GM21825 (cell line): ENCODE measurements around the gene CASP3.

Experiments used
- ATAC-seq: cut with Tn5 transposase; IDR thresholded peaks from one replicate; pipeline ENCODE4 v1.9.1; 2021; ENCODE audit warnings: mild to moderate bottlenecking, moderate library complexity; ENCODE audit not compliant: unreplicated experiment

Gene CASP3

DNA sequence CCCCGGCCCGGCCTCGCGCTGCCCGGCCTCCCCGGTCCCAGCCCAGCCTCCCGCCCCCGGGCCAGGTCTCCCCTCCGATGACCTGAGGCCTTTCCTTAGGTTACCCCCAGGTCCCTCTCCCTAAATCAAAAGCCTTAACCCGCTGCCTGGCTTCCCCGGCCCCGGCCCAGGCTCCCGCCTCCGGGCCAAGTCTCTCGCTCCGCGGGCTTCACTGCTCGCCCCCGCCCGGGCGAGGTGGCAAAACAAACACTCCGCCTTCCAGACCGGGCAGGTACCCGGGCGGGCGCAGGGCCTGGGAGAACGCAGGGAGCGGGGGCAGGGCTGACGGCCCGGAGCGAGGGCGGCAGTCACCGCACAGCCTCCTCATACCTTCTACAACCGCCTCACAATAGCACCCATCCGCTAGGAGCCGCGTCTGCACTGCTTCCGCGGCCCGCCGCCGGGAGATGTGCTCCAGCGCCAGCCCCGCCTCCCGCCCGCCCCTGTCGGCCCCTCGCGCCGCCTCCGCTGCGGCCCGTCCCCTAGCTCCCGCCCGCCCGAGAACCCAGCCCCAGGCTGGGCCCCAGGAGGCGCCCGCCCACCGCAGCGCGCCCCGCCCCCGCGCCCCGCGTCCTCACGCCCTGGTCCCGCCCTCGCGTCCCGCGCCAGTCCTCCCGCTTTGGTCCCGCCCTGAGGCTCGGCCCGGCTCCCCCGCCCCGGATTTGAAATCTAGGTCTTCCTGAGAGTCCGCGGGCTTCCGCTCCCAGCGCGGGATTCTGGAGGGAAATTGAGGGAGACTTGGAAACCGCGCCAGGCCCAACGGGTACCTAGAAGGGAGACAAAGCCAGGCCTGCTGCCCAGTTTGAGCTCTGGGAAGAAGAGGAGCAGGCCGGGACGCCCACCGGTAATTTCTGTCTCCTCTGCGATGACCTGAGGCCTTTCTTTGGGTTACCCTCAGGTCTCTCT is at the start of gene CASP3, which contains the start of gene PRIMPOL:
Gene CASP3, minus strand, starts transcription at position 422 of the 945 bp plus-strand sequence. CDS start 10,994 bp downstream, outside the sequence.
Gene PRIMPOL, plus strand, starts transcription at position 713 of the 945 bp plus-strand sequence. CDS start 7,403 bp downstream, outside the sequence.
- ATAC-seq, result peak; percentile 87

DNA sequence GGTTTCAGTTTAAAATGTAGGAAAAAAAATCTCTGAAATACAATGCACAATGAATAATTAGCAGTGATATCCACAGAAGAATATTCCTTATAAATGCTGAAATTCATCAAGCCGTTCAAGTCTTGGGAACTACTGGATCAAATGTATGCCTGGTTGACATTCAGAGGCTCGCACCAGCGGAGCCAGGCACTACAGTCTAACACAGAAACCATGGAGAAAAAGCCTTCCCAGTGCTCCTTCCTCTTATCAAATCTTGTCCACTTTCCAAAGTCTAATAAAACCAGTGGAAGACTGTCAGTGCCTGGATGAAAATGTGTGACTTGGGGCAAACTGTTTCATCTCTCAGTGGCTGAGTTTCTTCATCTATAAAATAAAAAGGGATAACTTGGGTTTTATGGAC is 48.7 kb upstream of the CASP3 start:
- no peak for ATAC-seq

DNA sequence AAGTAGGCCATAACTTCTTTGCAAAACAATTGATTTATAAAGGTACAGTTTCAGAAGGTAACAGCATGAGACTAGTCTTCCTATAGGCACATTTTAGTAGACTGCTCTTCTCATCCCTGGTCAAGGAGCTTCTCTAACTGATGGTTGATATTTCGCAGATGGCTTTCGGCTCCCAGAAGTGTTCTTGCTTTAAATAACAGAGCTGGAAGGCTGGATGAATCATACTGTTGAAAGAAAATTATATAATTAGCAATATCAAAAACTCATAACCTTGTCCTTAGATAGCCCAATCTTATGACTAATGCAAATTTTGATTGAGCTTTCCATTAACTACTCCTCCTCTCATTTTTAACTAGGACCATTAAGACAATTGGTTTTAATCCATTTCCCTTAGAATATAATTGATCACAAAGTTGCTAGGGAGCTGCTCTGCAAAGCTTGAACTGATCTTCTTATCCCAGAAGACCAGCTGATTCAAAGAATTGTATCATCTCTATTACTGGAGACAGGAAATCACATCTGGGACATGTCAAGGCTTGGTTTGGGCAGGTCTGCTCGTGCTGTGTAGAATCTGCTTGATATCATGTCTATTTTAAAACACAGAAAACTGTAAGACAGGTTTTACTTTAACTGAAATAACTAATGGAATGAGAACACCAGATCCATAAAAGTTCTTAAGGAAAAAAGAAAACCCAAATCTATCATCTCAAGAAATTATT is 46.1 kb upstream of the CASP3 start:
- ATAC-seq, result no peak

DNA sequence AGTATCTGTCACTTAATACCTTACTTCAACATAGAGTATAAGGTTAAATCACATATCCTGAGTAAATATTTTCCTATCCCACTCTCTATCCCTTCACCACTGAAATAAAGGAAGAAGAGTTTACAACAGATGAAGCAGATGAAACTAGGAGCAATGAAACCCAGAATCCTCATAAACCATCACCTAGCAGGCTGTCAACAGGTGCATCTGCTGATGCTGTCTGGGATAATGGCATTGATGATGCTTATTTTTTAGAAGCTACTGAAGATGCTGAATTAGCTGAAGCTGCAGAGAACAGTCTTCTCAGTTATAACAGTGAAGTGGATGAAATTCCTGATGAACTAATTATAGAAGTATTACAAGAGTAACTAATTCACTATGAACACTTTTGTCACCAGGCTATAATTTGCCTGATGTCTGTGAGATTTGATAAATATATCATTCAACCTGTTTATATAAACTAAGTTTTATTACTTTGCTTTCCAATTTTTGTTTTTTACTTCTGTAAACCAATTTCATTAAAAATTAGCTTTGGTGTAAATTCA is 45.2 kb upstream of the CASP3 start:
- ATAC-seq, result no peak

DNA sequence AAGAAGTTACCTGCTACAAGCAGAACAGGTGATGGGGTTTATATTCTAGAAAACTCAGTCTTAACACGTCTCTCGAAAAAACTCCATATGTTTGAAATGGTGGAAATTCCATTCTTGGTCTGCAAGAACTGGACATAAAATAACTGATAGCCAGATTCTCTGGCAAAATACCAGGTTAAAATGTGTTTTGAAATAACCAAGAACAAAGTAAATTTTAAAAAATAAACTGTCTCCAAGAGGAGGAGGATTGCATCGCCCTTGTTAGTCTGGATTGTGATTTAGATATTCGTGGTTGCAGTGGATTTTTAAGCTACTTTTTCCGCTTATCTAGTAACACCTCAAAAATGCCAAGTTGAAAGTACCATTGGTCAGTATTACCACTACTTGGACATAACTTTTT is 43.8 kb upstream of the CASP3 start:
- ATAC-seq, result no peak

DNA sequence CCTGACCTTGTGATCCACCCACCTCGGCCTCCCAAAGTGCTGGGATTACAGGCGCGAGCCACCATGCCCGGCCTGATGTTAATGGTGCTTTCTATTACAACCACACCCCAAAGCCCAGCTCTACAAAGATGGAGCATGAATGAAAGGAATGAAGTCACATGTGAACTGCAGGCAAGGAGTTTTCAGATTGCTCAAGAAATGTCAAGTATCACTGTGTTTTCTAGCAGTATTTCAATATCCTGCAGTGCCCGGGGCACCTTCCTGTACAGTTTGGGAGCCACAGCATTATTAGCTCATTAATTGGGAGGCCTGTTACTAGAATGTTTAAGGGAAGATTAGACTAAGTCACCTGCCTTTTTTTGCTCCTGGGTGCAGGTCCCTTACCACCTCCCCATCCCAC is 40.4 kb upstream of the CASP3 start:
- no peak for ATAC-seq

DNA sequence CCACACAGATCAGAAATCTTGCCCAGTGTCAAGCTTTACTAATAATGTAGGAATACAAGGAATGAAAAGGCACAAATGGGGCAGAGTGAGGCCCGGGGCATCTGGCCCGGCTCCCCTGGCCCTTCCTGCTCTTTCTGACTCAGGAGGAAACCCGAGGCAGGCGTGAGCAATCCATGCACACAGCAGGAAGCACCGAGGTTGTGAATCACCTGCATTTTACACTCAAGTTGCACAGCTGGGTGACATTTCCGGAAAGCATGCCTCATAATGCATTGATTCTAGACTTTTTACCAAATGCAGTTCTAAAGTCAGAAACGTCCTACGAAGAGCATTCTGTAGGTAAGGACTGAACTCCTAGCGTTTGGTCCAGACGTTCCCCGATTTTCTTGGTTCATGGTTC is 39.2 kb upstream of the CASP3 start:
- no peak for ATAC-seq

DNA sequence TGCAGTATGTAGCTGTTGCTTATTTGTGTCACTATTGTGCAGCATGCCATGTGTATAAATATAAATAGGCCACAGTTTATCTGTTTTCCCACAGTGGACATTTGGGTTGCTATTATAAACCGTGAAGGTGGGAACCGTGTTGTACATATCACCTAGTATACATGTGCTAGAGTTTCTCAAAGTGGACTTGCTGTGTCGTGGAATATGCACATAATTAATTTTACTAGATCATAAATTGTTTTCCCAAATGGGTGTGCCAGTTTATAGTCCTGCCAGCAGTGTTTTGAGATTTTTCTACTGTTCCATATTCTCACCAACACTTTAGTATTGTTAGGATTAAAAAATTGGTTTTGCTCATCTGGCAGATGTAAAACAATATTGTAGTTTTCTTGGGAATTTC is 38.8 kb upstream of the CASP3 start:
- no peak for ATAC-seq

DNA sequence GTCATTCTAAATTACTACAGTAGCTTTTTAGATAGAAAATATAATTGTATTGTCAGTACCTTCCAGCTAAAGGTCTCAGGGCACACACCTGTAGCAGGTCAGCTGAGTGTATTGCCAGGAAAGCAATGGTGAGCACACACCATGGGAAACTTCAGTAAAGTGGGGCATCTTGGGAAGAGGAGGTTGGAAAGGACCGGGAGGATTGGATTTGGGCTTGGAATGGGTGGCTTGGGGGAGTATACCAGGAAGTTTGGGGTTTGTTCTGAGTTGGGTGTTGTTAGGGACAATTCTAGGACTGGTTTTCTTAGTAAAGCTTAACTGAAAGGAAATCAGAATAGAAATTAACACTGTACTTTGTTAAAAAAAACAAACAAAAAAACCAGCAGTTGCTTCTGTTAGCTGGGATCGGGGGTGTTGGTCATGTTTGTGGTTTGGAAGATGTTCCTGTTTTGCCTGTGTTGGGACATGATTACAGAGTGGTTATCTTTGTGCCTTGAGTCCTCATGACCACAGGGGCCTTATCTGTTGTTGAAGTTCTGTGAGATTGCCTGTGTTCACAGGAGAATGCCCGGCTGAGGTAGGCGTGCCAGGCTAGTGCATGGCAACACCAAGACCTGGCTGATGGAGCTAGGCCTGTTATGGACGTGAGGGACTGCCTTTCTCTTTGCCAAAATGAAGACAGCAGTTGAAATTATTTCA is 35.4 kb upstream of the CASP3 start:
- no peak for ATAC-seq

DNA sequence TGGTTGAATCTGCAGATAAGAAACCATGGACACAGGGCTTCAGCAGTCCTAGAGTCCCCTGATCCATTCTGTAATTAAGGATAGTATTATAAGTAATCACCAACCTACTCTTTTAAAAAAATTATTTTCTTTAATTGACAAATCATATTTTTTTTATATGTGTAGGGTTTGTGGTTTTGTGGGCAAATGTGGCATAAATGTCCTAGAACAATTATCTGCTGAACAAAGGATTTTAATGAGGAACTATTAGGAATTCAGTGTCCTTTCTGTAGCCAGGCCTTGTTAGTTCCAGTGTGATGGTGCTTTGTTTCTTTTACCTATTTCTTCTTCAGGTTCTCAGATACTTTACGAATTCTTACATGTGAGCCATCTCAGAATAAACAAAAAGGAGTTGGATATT is 32.7 kb upstream of the CASP3 start:
- no peak for ATAC-seq

DNA sequence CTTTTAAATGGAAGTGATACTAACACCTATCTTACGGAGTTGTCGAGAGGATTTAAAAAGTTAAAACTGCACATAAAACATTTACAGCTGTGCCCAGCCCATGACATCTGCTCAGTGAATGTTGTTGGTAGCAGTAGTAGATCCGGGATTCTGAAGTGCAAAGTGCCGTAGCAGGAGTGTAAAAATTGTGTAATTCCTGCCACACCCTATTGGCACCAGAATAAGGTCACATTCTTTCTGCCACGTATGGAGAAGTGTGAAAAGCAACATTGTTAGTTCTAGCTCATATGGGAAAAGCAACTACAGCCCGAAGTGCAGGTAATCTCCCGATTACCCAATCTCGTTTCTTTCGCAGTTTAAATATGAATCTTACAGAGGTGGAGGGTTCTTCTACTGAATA is 31.5 kb upstream of the CASP3 start:
- ATAC-seq, result no peak

DNA sequence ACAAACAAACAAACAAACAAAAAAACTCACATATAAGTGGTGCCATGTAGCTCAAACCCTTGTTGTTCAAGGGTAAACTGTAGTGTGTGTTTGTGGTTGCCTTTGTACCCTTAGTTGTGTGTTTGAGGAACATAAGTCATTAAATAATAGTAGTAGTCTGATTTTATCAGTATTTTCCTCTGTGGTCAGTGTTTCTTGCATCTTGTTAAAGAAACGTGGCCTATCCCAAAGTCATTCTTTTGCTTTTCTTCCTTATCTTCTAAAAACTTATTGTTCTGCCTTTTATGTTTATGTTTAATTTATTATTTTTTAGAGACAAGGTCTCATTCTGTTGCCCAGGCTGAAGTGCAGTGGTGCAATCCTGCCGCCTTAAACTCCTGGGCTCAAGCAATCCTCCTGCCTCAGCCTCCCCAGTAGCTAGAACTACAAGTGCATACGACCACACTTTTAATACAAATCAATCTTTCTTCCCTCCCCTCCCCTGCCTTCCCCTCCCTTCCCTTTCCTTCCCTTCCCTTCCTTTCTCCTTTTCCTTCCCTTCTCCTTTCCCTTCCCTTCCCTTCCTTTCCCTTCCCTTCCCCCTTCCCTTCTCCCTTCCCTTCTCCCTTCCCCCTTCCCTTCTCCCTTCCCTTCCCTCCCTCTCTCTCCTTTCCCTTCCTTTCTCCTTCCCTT is 26.7 kb upstream of the CASP3 start:
- ATAC-seq, result no peak

DNA sequence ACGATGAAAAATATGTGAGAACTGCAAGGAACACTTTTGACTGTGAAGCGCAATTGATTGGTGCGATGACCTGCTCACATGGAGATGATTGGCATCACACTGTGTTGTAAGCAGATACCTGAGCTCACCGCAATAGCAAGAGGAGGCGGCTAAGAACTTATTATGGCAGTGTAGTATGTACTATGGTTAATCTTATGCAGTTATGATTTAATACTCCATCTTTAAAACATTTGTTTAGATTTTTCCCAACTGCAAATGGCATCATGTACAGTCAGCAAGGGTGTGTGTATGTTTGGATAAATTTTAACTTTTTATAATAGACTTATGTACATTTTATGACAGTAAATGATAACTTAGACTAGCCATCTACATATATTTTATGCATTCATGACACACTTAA is 25.8 kb upstream of the CASP3 start:
- ATAC-seq, result no peak

DNA sequence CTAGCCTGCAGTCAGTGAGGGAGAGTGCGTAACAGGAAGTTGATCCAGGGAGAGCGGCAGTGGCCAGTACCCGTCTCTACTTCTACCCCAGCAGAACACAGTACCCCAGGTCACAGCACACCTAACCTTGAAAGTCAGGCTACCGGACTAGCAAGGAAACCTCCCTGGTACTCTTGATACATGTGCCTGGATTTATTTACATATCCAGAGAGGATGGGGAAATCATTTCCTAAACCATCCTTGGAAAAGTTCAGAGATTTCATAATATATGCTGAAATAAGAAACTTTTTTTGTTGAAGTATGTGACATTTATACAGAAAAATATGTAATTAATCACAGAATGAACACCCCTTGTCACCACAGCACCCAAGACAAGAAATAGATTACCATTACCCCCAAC is 24.8 kb upstream of the CASP3 start:
- ATAC-seq, result no peak

DNA sequence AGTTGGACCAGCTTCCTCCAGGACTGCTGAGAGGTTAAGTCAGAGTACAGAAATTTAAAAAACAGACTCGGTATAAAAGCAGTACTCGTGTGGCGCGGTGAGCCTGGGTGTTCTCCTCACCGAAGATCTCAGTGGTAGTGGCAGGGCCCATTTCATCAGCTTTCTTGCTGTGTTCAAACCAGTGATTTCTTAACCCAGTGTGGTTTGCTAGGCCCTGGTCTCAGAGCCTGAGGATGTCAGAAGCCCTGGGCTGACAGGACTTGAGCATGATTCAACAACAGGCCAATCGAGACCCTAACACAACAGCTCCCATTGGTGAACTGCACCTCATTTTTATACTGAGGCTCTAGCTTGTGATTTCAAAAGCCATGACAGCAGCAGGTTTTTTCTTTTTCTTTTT is 23.5 kb upstream of the CASP3 start:
- ATAC-seq, result no peak

DNA sequence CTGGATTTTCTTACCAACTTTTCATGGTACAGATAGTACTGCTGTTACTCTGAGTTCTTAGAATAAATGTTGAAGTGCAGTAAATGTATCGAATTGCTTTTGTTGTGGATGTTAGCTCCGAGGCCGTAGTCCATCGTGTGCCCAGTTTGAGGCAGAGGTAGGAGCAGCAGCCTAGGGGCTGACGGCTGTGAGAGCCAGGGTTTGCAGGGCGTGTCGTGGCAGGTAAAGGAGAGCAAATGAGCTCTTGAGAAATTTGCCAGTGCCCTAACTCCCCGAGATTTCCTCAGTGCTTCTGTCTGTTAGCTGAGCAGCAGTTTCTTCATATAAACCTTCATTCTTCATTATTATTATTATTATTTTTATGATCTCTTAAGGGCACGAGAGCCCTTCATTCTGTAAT is 21.9 kb upstream of the CASP3 start:
- no peak for ATAC-seq

DNA sequence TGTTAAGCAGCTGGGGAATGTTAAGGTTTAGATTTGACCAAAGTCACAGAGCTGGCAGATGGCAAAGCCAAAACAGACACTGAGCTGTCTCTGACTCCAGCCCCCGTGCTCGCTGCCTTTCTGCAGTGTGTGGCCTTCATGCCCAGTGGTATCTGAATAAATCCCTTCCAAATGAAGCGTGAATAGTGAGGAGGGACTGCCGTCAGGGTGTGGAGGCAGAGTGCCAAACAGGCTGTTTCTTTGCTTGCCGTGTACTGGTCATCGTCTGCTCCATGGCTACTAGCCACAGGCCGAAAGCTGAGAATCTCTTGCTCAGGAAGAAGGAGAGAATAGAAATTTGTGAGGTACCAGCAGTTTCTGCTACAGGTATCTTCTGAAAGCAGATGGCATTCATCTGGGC is 20.0 kb upstream of the CASP3 start:
- ATAC-seq, result no peak

DNA sequence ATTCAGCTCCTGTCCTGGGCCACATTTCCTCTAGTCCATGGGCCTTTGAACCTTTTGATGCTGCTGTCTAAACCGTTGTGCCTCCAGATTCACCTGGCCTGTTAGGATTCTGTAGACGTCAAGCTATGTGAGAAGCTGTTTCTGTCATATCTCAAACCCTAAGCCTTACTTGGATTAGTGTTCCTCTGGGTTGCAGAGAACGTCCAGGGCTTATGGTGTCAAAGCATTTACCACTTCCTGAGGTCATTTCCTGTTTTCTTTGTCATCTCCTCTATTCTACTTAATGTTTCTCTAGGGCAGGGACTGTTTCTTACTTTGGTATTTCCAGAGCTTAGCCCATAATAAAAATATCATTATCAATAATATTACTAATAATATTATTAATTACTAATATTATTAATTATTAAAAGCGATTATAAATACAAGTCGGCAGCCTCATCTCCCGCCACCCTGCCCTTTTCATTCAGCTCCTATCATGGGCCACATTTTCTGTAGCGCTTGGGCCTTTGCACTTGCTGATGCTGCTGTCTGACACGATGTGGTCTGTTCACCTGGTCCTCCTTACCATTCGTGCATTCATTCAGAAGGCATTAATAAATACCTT is 19.4 kb upstream of the CASP3 start:
- ATAC-seq, result no peak

DNA sequence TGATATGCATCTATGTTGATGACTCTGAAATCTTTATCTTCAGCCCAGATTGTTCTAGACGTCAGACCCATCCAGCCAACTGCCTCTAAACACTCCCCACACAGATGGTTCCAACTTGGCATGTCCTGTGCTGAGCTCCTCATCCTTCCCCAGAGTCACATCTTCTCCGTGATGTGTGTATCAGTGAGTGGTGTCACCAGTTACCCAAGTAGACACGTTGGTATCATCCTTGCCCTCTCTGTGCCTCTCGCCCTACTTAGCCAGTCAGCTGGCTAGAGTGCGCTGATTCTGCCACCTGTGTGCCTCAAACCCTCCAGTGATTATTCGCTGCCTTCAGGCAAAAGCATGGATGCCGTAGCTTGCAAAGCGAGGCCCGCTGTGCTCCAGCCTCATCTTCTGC is 18.8 kb upstream of the CASP3 start:
- ATAC-seq, result no peak

DNA sequence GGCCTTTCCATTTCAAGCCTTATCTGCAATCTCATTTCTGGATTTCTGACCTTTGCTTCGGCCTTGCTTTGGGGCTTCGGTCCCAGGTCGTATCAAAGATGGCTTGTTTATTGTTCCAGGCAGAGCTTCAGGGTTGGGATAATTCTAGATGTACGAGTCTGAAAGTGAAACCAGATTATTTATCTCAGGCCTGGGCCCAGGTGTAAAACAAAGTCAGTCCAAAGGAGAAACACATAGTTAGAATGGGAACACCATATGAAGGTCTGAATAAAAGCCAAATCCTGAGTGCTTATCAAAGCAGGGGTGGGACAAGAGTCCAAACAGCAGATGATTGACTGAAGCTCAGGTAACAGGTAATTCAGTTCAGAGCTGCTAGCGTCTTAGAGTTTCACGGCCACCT is 17.4 kb upstream of the CASP3 start:
- ATAC-seq, result no peak
